ENCODE results near the gene TM4SF4. TPM values are rescaled to one million over a fixed set of nuclear protein-coding genes. Genes with fewer than 3 reads are reported as not detected.

TM4SF4 gene
- total RNA-seq, 2 donors from 2014 or later, result 0.59 TPM; not detected in 1

GRCh38 chr3:149529099-149529498 lies 54.6 kb downstream of the TM4SF4 start:
- no peak for ATAC-seq
- DNase-seq, result no peak
- intact Hi-C loops (cut with DNase I), result loop anchor here (5.0 to 10.0 kb wide), 2 partner anchors 126 to 188 kb away; partner anchors contain the start of gene WWTR1 (in 1 of the 2)

DNA sequence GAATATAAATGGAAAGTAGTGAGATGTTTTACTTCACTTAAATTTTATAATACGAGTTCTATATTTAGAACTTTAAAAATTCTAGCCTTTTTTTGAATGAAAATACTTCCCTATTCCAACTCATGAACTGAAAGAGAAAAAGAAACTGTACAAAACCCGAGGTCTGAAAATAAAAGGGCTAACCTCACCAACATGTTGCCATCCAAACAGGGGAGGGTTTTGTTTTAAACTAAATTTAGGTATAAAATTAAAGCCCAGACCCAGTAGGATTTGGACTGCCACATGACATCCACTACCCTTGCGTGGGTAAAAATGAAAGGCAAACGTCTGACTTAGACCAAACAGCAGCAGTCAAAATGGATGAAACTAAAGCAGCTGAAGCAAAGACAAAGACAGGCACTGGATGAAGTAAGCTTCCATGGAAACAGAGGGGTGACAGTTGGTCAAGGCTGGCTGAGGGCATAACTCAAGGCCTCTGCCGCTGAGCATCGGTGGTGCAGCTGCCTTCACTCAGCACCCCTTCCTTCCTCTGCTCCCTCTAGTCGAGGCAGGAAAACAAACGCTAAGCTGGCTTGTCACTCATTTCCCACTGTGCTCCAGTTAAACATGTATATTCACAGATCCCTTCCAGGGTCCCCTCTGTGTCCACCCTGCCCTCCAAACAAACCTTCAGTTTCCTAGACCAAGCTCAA lies 58.1 kb downstream of the TM4SF4 start:
- intact Hi-C loops (cut with DNase I), result no loop called here
- DNase-seq, result no peak
- no peak for ATAC-seq

- intact Hi-C loops (cut with DNase I), result no loop called here
- ATAC-seq, result no peak
- DNase-seq, result no peak
Observed at GRCh38 chr3:149534082-149534481, 59.6 kb downstream of the TM4SF4 start.

GRCh38 chr3:149534671-149535332 lies 60.3 kb downstream of the TM4SF4 start:
- peak; percentile 37 for DNase-seq
- intact Hi-C loops (cut with DNase I), result loop anchor here in 1 of 2 donors (5.0 kb wide), 1 partner anchor 122 kb away; the partner anchor contains the start of gene WWTR1
- peak in 1 of 2 donors; percentile 47 for ATAC-seq

DNA sequence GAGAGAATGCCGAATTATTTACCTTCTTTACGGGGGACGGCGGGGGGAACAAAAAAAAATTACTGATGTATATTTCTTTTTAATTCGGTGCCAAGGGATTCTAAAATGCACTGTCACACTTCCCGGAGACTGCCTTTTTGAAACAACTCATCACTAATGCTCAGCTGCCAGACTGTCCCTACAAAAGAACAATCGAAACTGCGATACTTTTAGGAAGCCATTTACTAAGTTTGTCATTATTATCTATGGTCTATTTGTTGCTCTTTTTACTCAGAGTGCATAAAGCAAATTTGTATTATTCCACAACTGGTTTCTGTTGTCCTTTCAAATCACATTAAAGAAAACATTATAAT lies 60.8 kb downstream of the TM4SF4 start:
- DNase-seq (no peak), ATAC-seq (no peak)
- intact Hi-C loops (cut with DNase I), result loop anchor here in 1 of 2 donors (5.0 kb wide), 1 partner anchor 122 kb away; the partner anchor contains the start of gene WWTR1

DNA sequence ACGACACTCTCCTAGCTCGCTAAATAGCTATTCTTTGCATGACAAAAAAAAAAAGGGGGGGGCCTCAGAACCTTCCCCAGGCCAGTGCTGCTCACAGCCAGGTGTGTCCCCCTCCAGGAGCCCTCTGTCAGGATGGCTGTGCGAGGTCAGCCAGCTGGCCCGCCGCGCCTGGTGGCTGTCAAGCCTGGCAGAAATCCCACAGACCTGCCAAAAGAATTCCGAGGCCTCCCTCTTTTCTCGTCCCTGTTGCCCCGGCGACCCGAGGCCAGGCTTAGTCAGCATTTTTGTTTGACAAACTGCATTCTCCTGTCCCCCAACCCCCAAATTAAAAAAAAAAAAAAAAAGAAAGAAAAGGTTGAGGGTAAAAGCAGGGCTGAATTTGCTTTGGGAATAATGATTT lies 61.9 kb downstream of the TM4SF4 start:
- intact Hi-C loops (cut with DNase I), result loop anchor here in 1 of 2 donors (5.0 kb wide), 1 partner anchor 121 kb away; the partner anchor contains the start of gene WWTR1
- DNase-seq, result peak; percentile 76
- ATAC-seq, result peak; percentile 73 to 89

DNA sequence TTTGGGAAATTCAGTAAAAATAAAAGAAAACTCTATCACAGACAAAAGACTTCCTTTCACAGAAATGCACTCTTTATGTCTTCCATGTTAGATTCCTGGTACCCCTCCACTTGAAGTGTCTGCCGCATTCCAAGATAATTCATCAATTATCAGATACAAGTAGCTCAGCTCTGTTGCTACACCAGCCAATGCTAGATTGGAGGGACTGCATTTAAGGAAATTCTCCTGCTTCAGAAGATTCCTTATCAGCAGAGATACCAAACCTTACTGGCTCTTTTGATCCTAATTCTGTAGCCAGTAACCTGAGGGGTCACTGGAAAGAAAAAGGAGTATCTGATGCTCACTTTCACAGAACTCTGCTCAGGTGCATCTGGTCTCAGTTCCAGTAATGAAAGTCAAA lies 63.9 kb downstream of the TM4SF4 start:
- no peak for ATAC-seq
- intact Hi-C loops (cut with DNase I), result loop anchor here in 1 of 2 donors (5.0 kb wide), 1 partner anchor 119 kb away; the partner anchor contains the start of gene WWTR1
- DNase-seq, result no peak

GRCh38 chr3:149541091-149541491 lies 66.6 kb downstream of the TM4SF4 start:
- intact Hi-C loops (cut with DNase I), result no loop called here
- ATAC-seq (peak in 1 of 2 donors; percentile 19), DNase-seq (no peak)

GRCh38 chr3:149542375-149543312 lies 68.1 kb downstream of the TM4SF4 start:
- DNase-seq, result no peak
- intact Hi-C loops (cut with DNase I), result no loop called here
- ATAC-seq, result no peak

DNA sequence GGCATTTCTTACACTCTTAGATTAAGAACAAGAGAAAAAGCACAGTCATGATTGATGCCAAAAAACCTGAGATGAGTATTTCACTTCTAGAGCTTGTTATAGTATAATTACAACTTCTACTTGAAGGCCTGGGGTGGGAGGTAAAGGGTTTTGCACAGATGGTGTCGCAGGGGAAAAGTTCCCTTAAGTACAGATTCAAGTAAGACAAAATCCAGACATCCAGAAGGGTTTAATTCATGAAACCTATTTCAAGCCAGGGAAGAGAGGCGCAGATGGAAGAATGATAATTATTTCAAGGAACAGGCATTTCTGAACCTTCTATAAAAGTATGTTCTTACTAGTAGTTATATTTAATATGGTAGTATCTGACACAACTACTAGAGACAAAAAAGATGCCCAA lies 70.6 kb downstream of the TM4SF4 start:
- ATAC-seq (no peak), DNase-seq (no peak)
- intact Hi-C loops (cut with DNase I), result no loop called here

GRCh38 chr3:149547413-149547812 lies 72.9 kb downstream of the TM4SF4 start:
- DNase-seq (peak; percentile 79), ATAC-seq (peak; percentile 77 to 93)
- intact Hi-C loops (cut with DNase I), result no loop called here

DNA sequence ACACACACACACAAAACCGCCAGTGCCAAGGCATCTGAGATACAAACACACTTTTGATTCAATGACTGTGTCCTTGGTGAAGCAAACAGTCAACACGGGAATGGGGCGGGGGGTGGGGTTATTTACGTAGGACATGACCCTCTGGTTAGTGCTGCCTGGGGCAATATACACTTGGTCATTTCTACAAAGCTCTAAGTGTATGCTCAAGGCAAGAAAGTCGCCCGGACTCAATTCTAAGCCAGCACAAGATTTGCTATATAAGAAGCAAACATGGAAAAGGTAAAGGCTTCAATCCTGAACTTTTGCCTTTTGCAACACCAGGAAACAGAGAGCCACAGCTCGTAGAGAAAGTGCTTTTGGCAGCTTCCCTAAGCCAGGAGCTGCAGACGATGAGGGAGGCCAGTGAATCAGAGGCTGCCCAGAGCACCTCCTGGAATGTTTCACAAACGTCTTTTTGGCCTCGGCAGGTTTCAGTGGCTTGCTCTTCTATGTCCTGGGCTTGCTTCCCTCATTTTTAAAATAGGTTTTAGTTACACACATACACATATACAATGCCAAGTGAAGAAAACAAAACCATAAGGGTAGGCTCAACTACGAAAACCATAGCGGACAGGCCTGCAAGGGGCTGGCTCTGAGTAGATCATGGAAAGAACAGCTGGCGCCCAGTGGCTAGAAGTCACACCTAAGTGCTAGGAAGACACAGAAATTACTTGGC lies 73.6 kb downstream of the TM4SF4 start:
- intact Hi-C loops (cut with DNase I), result no loop called here
- ATAC-seq, result peak; percentile 64 to 93
- peak; percentile 47 for DNase-seq

DNA sequence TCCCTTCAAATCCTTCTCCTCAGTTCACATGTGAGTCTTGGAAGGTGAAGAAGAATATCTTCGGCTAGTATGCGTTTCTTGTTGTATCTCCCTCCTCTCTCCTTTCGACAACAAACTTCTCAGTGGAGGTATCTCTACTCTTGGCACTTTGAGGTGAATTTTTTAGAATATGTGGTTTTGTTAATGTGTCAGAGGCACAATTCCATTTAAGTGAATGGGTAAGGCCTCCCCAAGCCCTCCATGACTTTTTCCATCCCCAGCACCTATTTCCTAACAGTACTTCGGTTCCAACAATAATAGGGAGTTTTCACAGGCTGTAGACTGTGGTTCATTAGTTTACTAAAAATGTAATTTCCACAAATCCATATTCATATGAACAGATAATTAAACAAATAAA lies 74.2 kb downstream of the TM4SF4 start:
- DNase-seq (no peak), ATAC-seq (peak in 1 of 2 donors; percentile 8)
- intact Hi-C loops (cut with DNase I), result no loop called here

- DNase-seq (no peak), ATAC-seq (no peak)
- intact Hi-C loops (cut with DNase I), result no loop called here
Observed at GRCh38 chr3:149551500-149551899, 77.0 kb downstream of the TM4SF4 start.

DNA sequence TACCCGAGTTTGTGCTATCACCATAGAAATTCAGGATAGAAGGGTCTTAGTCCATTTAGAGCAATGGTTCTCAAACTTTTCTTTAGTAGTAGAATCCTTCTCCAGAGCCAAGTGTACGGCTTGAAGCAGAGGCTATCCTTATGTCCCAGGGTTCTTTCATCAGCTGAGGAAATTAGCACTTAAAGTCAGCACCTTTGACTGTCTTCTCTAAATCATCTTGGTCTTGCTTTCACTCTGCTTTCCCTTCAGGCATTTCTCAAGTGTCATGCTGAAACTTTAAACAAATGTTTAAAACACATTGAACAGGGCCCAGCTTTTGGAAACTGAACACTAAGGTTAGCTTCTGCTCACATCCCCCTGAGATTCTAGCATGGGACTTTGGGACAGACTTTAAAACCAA lies 78.2 kb downstream of the TM4SF4 start:
- ATAC-seq, result no peak
- DNase-seq, result no peak
- intact Hi-C loops (cut with DNase I), result loop anchor here in 1 of 2 donors (1.0 kb wide), 1 partner anchor 161 kb away; no protein-coding TSS in a partner anchor
